ENCODE measurements around the gene ARL3. TPM values are rescaled to one million over a fixed set of nuclear protein-coding genes. Genes with fewer than 3 reads are reported as not detected.
A peak's percentile ranks its signal among the peaks of the same experiment; 100 is the strongest.

ARL3 gene
- total and polyA plus RNA-seq, 7 donors = 2.8 to 6.5 (median 3.4) TPM

DNA sequence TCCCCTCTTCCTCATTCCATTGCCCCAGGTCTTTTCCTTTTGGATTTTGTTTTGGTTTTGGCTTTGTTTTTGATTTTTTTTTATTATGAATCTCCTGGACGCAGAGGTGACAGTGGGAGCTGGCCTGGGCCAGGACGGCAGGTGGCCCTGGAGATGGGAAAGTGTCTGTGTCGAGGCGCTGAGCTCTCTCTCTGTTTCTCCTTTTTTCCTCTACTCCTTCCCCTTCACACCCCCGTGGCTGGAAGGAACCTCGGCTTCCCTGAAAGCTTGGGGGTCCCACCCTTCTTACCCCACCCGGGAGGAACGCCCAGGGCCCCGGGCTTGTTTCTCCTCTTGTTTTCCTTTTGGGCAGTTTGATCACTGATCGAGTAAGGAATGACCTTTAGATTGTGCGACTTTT lies 56.7 kb downstream of the ARL3 start:
- 66 to 74% (median 69%) methylated on average over 11 of the region's 11 CpGs for WGBS, 3 donors
- H3K9me3 ChIP-seq = no peaks in the 10 kb centered on the region
- DNase-seq (peak in 1 of 2 donors; percentile 10), ATAC-seq (no peak)
- intact Hi-C loops (cut with DNase I) = no loop called here
- H3K36me3 ChIP-seq (ENCODE audit: insufficient read depth in 1 of 2, low read depth in 1 of 2) = peaks cover 0 to 64% of the 10 kb centered on the region in 2 donors
- H3K4me1 ChIP-seq = peaks cover 10% of the 10 kb centered on the region
- H3K27me3 ChIP-seq (ENCODE audit: insufficient read depth in 3 of 3, low read length in 2 of 3) = no peaks in the 10 kb centered on the region
- H3K27ac ChIP-seq = no peak overlapping the region
- TF ChIP-seq CTCF (IDR thresholded peaks at IDR 0.05) = no peak
- no peak overlapping the region for H3K4me3 ChIP-seq

- peak; percentile 14 to 52 for DNase-seq
- no peak for ATAC-seq
- no peaks in the 10 kb centered on the region for H3K27me3 ChIP-seq (ENCODE audit: insufficient read depth in 3 of 3, low read length in 2 of 3)
- 90 to 91% (median 90%) methylated on average over 40 to 42 of the region's 42 CpGs for WGBS, 3 donors
- H3K36me3 ChIP-seq (ENCODE audit: insufficient read depth in 1 of 2, low read depth in 1 of 2) = peaks cover 0 to 67% of the 10 kb centered on the region in 2 donors
- no peak for TF ChIP-seq CTCF (IDR thresholded peaks at IDR 0.05)
- peaks cover 10% of the 10 kb centered on the region for H3K4me1 ChIP-seq
- H3K9me3 ChIP-seq = no peaks in the 10 kb centered on the region
- intact Hi-C loops (cut with DNase I) = no loop called here
- no peak overlapping the region for H3K27ac ChIP-seq
- no peak overlapping the region for H3K4me3 ChIP-seq
These were observed 57.3 kb downstream of the ARL3 start for GRCh38 chr10:102656791-102657371.

GRCh38 chr10:102656026-102656425 lies 58.2 kb downstream of the ARL3 start:
- 87 to 93% (median 91%) methylated on average over 12 of the region's 12 CpGs for WGBS, 3 donors
- H3K4me3 ChIP-seq = no peak overlapping the region
- no peak overlapping the region for H3K27ac ChIP-seq
- no peaks in the 10 kb centered on the region for H3K27me3 ChIP-seq (ENCODE audit: insufficient read depth in 3 of 3, low read length in 2 of 3)
- no peak for ATAC-seq
- TF ChIP-seq CTCF (IDR thresholded peaks at IDR 0.05) = no peak
- no peaks in the 10 kb centered on the region for H3K9me3 ChIP-seq
- intact Hi-C loops (cut with DNase I) = no loop called here
- peaks cover 0 to 76% of the 10 kb centered on the region in 2 donors for H3K36me3 ChIP-seq (ENCODE audit: insufficient read depth in 1 of 2, low read depth in 1 of 2)
- DNase-seq = peak in 1 of 2 donors; percentile 10
- H3K4me1 ChIP-seq = peaks cover 15% of the 10 kb centered on the region

- Histone ChIP-seq H3K27ac (no peak overlapping the region), H3K4me1 (peaks cover 17% of the 10 kb centered on the region), H3K9me3 (no peaks in the 10 kb centered on the region), H3K27me3 (ENCODE audit: insufficient read depth in 3 of 3, low read length in 2 of 3) (no peaks in the 10 kb centered on the region), H3K4me3 (no peak overlapping the region), H3K36me3 (ENCODE audit: insufficient read depth in 1 of 2, low read depth in 1 of 2) (peaks cover 0 to 79% of the 10 kb centered on the region in 2 donors)
- TF ChIP-seq CTCF (IDR thresholded peaks at IDR 0.05) = no peak
- intact Hi-C loops (cut with DNase I) = no loop called here
- WGBS, 3 donors = 82 to 88% (median 83%) methylated on average over 12 of the region's 12 CpGs
- DNase-seq (peak; percentile 2 to 42), ATAC-seq (no peak)
These were observed 59.2 kb downstream of the ARL3 start for GRCh38 chr10:102654969-102655368.

DNA sequence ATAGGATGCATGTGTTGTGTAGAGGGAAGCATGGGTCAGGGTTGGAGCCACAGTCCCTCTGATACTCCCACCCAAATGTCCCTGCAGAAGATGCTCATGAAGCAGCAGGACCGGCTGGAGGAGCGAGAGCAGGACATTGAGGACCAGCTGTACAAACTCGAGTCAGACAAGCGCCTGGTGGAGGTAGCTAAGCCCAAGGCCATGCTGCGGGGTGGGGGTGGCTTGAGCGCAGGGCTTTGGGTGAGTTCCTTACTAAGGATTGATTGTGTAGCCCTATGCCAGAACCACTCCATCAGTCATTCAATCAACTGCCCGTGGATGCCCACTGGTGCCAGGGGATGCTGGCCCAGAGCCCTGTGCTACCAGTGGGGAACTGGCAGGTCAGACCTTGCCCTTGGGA lies 59.6 kb downstream of the ARL3 start:
- peaks cover 21% of the 10 kb centered on the region for H3K4me1 ChIP-seq
- H3K36me3 ChIP-seq (ENCODE audit: insufficient read depth in 1 of 2, low read depth in 1 of 2) = peaks cover 0 to 79% of the 10 kb centered on the region in 2 donors
- WGBS, 3 donors = 70 to 73% (median 71%) methylated on average over 7 of the region's 7 CpGs
- H3K27ac ChIP-seq = no peak overlapping the region
- DNase-seq (peak; percentile 9 to 43), ATAC-seq (no peak)
- intact Hi-C loops (cut with DNase I) = no loop called here
- no peaks in the 10 kb centered on the region for H3K9me3 ChIP-seq
- TF ChIP-seq CTCF (IDR thresholded peaks at IDR 0.05) = no peak
- H3K27me3 ChIP-seq (ENCODE audit: insufficient read depth in 3 of 3, low read length in 2 of 3) = no peaks in the 10 kb centered on the region
- no peak overlapping the region for H3K4me3 ChIP-seq
